RWPE1 (cell line): ENCODE data around the gene LCA5L.
A peak's percentile ranks its signal among the peaks of the same experiment; 100 is the strongest.

Source experiments
- CTCF ChIA-PET: fragments of 350-600 bp; sonication (Branson Sonifier 250); formaldehyde crosslinking; extraction: SDS; loops from one replicate; lab custom pipeline; 2021; lab: Yijun Ruan, JAX
- POLR2A ChIA-PET: fragments of 400-600 bp; formaldehyde crosslinking; extraction: SDS; loops from one replicate; lab custom pipeline; 2020; ENCODE audit warnings: antibody characterized with exemption; ENCODE audit not compliant: low non-redundant PET; lab: Yijun Ruan, JAX
- DNase-seq: peaks from one replicate; pipeline ENCODE4 v3.0.0; 2012; ENCODE audit warnings: low spot score
- H3K27ac ChIP-seq: fragments of 450-650 bp; 2 replicates; pipeline ENCODE4 v1.5.1; 2017
- CTCF ChIP-seq: fragments of 450-650 bp; conservative IDR thresholded peaks from 2 replicates; pipeline ENCODE4 v1.5.1; 2017; ENCODE audit warnings: low read depth, mild to moderate bottlenecking

Gene LCA5L

GRCh38 chr21:39397646-39398385, 47.8 kb downstream of the LCA5L start:
- DNase-seq: no peak
- CTCF ChIA-PET: interaction anchor here (0.6 to 1.2 kb wide), 3 partner anchors 23 to 214 kb away, joined by 3 to 4 read pairs (median 4); no protein-coding TSS in a partner anchor
- POLR2A ChIA-PET: no interaction called here
- H3K27ac ChIP-seq: no peak overlapping the region
- no peak for TF ChIP-seq CTCF

DNA sequence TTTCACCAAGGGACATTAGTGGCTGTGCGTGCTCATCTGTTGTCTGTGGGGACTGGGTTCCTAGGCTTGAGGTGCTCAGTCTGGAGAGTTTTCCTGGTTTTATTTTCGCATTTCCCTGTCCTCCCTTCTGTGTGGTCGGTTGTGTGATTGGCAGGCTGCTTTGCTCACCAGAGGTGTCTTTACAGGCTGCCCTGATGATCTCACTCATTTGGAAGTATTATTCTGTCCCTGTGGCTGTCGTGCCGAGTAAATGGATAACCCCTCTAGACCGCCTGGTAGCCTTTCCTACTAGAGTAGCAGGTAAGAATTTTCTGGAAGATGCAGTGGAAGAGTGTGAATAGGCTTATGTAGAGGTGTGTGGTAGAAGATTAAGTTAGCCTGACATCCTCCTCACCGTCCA, 52.6 kb downstream of the LCA5L start:
- no peak for DNase-seq
- ChIA-PET CTCF (no interaction called here), POLR2A (no interaction called here)
- H3K27ac ChIP-seq: no peak overlapping the region
- no peak for TF ChIP-seq CTCF

DNA sequence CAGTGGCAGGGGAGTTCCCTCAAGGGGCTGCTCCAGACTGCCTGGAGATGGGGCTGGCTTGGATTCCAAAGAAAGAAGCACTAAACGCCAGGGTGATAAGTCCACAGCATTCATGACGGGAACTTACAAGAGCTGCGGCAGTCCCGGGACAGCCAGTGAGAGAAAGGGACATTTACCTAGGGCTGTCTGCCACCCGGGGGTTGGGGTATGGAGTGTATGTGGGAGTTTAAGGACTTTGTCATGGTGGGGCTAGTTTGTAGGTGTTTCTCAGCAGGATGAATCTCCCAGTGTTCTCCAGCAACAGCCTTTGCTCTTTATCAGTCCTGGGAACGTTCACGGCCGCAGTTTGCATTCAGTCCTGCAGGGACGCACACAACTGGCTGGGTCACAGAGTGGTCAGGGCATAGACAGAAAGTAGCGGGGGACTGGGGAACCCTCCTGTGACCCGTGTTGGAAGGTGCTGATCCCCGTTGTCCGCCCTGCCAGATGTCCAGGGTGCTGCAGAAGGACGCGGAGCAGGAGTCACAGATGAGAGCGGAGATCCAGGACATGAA, 55.3 kb downstream of the LCA5L start:
- no peak for DNase-seq
- no peak for TF ChIP-seq CTCF
- H3K27ac ChIP-seq: no peak overlapping the region
- CTCF ChIA-PET: interaction anchor here (0.6 to 1.0 kb wide), 3 partner anchors 10 to 37 kb away, joined by 3 to 4 read pairs (median 3); no protein-coding TSS in a partner anchor
- POLR2A ChIA-PET: no interaction called here

DNA sequence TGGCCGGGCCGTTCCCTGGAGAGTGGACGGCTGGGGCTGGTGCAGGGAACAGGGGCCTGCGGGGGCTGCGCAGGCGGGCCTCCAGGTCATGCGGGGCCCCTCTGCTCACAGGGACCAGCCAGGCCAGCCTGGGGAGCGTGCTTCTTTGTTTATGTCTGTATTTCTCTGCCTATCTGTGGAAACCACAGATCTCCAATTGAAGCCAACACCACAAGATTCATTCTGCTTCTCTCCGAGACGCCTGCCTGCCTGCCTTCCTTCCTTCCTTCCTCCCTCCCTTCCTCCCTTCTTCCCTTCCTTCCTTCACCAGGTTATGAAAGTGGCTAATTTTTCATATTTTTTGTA, 56.8 kb downstream of the LCA5L start:
- TF ChIP-seq CTCF: peak; percentile 70
- CTCF ChIA-PET: no interaction called here
- peak overlapping the region; percentile 85 for H3K27ac ChIP-seq
- POLR2A ChIA-PET: no interaction called here
- no peak for DNase-seq

- ChIA-PET POLR2A (interaction anchor here (0.6 kb wide), 1 partner anchor 166 kb away, joined by 3 read pairs; no protein-coding TSS in a partner anchor), CTCF (interaction anchor here (0.7 to 1.2 kb wide), 3 partner anchors 23 to 282 kb away, joined by 3 to 4 read pairs (median 3); no protein-coding TSS in a partner anchor)
- TF ChIP-seq CTCF: peak; percentile 96
- DNase-seq: peak; percentile 82
- H3K27ac ChIP-seq: peak overlapping the region; percentile 85
Measured at GRCh38 chr21:39388038-39388810, 57.4 kb downstream of the LCA5L start.

DNA sequence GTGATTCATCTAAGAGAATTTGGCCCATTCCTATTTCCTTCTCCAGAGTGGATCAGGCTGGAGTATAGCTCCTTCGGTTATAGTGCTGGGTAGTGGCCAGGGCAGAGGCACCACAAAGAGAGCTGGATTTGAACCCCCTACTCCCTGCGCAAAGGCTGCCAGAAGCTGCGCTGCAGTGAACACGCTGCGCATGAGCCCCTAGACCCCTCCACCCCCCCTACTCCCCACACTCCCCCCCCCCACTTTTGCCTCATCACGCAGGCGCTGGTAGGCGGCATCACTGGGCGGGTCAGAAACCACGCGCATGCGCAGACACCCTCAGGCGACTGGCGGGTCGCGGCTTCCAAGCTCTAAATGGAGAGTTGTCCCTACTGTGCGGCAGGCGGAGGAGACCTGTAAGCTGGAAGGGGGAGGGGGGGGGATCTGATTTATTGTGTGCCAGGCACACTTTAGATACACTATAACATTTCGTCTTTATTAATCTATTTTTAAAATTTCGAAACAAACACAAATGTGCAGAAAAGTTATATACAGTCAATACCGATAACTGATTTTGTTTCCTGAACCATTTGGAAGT, 58.0 kb downstream of the LCA5L start:
- CTCF ChIA-PET: interaction anchor here (0.7 to 1.2 kb wide), 3 partner anchors 24 to 283 kb away, joined by 3 to 4 read pairs (median 3); no protein-coding TSS in a partner anchor
- POLR2A ChIA-PET: interaction anchor here (0.6 kb wide), 1 partner anchor 165 kb away, joined by 3 read pairs; no protein-coding TSS in a partner anchor
- H3K27ac ChIP-seq: peak overlapping the region; percentile 85
- DNase-seq: peak; percentile 85
- TF ChIP-seq CTCF: no peak
